DND-41 (cell line): ENCODE data around the gene SLX4IP.

Experiments
- EZH2 ChIP-seq: IDR thresholded peaks from 3 replicates; pipeline ENCODE4 v1.6.1; 2012; ENCODE audit warnings: borderline replicate concordance, low read depth, mild to moderate bottlenecking, moderate library complexity, low read length, inconsistent platforms; ENCODE audit not compliant: severe bottlenecking
- TF ChIP-seq, protein P1 (sequence below): IDR thresholded peaks from 2 replicates; pipeline ENCODE4 v1.5.1; 2012; ENCODE audit warnings: borderline replicate concordance, low read length, moderate library complexity, mild to moderate bottlenecking; ENCODE audit not compliant: poor library complexity, severe bottlenecking; ENCODE audit errors: extremely low read depth

DNA sequence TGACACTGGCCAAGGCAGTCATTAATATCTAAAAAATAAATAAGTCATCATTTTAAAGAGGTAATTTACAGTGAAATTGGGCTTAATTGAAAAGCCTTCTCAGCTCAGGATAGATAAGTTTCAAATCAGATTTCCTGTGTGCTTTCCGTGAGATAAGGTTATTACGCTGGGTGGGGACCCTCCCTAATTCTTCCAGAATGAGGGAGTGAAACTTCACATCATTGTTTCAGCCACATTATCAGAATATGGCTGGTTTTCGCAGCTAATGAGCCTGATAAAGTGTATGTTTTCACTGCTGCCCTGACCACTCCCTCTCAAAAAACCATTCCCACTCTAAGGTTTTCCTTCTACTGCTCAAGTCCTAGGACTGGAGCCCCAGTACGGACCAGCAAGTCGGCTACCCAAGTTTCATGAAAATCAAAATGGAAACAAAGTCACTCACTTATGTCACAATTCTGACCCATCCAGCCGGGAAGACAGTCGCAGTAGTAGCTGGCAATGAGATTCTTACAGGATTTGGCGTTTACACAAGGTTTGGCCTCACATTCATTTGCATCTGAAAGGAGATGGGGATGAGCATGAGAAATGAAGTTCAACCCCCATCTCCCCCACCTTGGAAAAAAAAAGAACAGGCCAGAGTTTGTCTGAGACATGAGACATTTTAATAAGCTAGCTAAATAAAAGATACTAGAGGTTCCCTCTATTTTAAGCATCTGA, 214.1 kb downstream of the SLX4IP start:
- TF ChIP-seq, protein P1, sequence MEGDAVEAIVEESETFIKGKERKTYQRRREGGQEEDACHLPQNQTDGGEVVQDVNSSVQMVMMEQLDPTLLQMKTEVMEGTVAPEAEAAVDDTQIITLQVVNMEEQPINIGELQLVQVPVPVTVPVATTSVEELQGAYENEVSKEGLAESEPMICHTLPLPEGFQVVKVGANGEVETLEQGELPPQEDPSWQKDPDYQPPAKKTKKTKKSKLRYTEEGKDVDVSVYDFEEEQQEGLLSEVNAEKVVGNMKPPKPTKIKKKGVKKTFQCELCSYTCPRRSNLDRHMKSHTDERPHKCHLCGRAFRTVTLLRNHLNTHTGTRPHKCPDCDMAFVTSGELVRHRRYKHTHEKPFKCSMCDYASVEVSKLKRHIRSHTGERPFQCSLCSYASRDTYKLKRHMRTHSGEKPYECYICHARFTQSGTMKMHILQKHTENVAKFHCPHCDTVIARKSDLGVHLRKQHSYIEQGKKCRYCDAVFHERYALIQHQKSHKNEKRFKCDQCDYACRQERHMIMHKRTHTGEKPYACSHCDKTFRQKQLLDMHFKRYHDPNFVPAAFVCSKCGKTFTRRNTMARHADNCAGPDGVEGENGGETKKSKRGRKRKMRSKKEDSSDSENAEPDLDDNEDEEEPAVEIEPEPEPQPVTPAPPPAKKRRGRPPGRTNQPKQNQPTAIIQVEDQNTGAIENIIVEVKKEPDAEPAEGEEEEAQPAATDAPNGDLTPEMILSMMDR, result no peak
- TF ChIP-seq EZH2, result no peak
